ENCODE measurements around the gene ZNF30. TPM values are rescaled to one million over a fixed set of nuclear protein-coding genes. Genes with fewer than 3 reads are reported as not detected.

ZNF30 gene
- total and polyA plus RNA-seq, 7 experiments from 2014 or later = 2.0 to 13.1 (median 8.2) TPM

DNA sequence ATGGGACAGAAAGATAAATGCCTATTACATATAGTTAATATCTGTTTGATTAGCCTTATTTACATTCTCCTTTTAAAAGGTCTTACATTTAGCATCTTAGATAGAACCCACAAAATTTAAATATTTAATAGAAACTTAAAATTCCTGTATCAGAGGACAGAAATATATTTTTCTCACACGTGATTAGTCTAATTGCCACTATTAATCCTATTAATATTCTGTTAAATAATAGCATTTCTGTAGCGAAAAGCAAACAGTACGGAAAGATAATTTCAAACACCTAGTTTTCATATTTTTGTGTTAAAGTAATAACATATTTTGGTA is 380 bp upstream of the ZNF30 start:
- Mint-ChIP-seq H3K9me3 (peaks cover 0 to 3% (median 0%) of the 10 kb centered on the region in 11 donors), H3K4me1 (peaks cover 10 to 34% (median 23%) of the 10 kb centered on the region in 7 donors), H3K36me3 (peaks cover 6 to 15% (median 8%) of the 10 kb centered on the region in 5 donors), H3K27ac (peak overlapping the region in 6 of 9 donors; percentile 65 to 84 (median 72)), H3K27me3 (peaks cover 0 to 6% (median 0%) of the 10 kb centered on the region in 5 donors), H3K4me3 (peak overlapping the region; percentile 84 to 95 (median 92))
- ATAC-seq = no peak
- CTCF ChIA-PET = interaction anchor here (0.6 to 2.4 kb wide), 3 partner anchors 87 to 135 kb away, joined by 3 to 5 read pairs (median 4); no protein-coding TSS in a partner anchor
- no peaks in the 10 kb centered on the region for H3K27me3 ChIP-seq (ENCODE audit: control insufficient read depth in 2 of 2, insufficient read depth in 2 of 2, low read length in 2 of 2)
- peaks cover 0 to 5% of the 10 kb centered on the region in 2 donors for H3K4me1 ChIP-seq (ENCODE audit: control insufficient read depth in 2 of 2, insufficient read depth in 2 of 2, low read length in 2 of 2)
- H3K4me3 ChIP-seq (ENCODE audit: low read length) = peak overlapping the region; percentile 76
- H3K27ac ChIP-seq (ENCODE audit: low read depth, low read length) = peak overlapping the region; percentile 61
- POLR2A ChIA-PET = interaction anchor here (0.7 to 2.3 kb wide), 10 partner anchors 10 to 193 kb away, joined by 3 to 17 read pairs (median 4); partner anchors contain the start of gene ZNF181
- DNase-seq = no peak
- H3K36me3 ChIP-seq (ENCODE audit: control insufficient read depth in 2 of 3, insufficient read depth in 3 of 3, low read length in 3 of 3) = no peaks in the 10 kb centered on the region
- H3K9me3 ChIP-seq (ENCODE audit: control insufficient read depth in 2 of 3, low read length in 3 of 3) = no peaks in the 10 kb centered on the region
- intact Hi-C loops (cut with micrococcal nuclease) = loop anchor here (1.0 to 10.0 kb wide), 7 partner anchors 36 to 250 kb away; partner anchors contain the start of genes ZNF599 (in 2 of the 2), SCGB2B2 (in 1 of the 2), ZNF302 (in 1 of the 2) and ZNF792 (in 1 of the 2)

DNA sequence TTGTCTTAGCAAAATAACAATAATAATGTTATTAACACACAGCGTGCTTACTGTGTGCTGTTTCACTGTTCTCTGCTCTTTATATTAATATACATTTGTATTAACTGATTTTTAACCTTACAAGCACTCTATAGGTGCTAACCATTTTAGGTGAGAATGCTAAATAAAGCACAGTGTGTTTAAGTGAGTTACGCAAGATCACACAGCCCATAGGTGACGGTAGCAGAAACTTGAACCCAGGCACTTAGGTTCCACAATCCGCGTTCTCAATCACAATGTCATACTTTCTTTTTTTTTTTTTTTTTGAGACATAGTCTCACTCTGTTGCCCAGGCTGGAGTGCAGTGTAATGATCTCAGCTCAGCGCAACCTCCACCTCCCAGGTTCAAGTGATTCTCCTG is 5.8 kb downstream of the ZNF30 start:
- Histone ChIP-seq H3K9me3 (ENCODE audit: control insufficient read depth in 2 of 3, low read length in 3 of 3) (no peaks in the 10 kb centered on the region), H3K36me3 (ENCODE audit: control insufficient read depth in 2 of 3, insufficient read depth in 3 of 3, low read length in 3 of 3) (peaks cover 0 to 40% (median 0%) of the 10 kb centered on the region in 3 experiments), H3K4me1 (ENCODE audit: control insufficient read depth in 2 of 2, insufficient read depth in 2 of 2, low read length in 2 of 2) (peaks cover 0 to 1% of the 10 kb centered on the region in 2 donors), H3K27ac (ENCODE audit: low read depth, low read length) (no peak overlapping the region), H3K27me3 (ENCODE audit: control insufficient read depth in 2 of 2, insufficient read depth in 2 of 2, low read length in 2 of 2) (no peaks in the 10 kb centered on the region), H3K4me3 (ENCODE audit: low read length) (no peak overlapping the region)
- ATAC-seq = no peak
- Mint-ChIP-seq H3K9me3 (peaks cover 0 to 20% (median 9%) of the 10 kb centered on the region in 11 donors), H3K27me3 (no peaks in the 10 kb centered on the region), H3K27ac (no peak overlapping the region), H3K36me3 (peaks cover 28 to 64% (median 55%) of the 10 kb centered on the region in 5 donors), H3K4me1 (peaks cover 3 to 20% (median 14%) of the 10 kb centered on the region in 7 donors), H3K4me3 (no peak overlapping the region)
- no peak for DNase-seq
- POLR2A ChIA-PET = no interaction called here
- CTCF ChIA-PET = no interaction called here
- intact Hi-C loops (cut with micrococcal nuclease) = no loop called here

DNA sequence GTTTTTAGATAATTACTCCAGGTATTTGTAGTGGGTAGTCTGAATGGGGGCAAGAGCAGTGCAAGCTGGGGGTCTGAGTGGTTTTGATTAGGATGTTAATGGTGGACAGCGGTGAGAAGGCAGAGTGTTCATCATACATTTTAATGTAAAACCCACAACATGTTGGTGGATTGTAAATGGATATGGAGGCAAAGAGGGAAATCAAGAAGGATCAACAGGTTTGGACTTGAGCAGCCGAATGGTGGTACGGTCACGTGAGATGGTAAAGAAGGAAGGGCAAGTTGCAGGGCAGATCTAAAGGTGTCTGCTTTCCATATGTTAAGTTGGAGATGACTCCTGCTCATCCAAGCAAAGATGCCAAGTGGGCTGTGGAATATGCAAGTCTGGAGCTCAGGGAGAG is 9.5 kb downstream of the ZNF30 start:
- Histone ChIP-seq H3K27ac (ENCODE audit: low read depth, low read length) (no peak overlapping the region), H3K27me3 (ENCODE audit: control insufficient read depth in 2 of 2, insufficient read depth in 2 of 2, low read length in 2 of 2) (no peaks in the 10 kb centered on the region), H3K9me3 (ENCODE audit: control insufficient read depth in 2 of 3, low read length in 3 of 3) (peaks cover 0 to 3% (median 0%) of the 10 kb centered on the region in 3 experiments), H3K4me1 (ENCODE audit: control insufficient read depth in 2 of 2, insufficient read depth in 2 of 2, low read length in 2 of 2) (no peaks in the 10 kb centered on the region), H3K4me3 (ENCODE audit: low read length) (no peak overlapping the region), H3K36me3 (ENCODE audit: control insufficient read depth in 2 of 3, insufficient read depth in 3 of 3, low read length in 3 of 3) (peaks cover 0 to 50% (median 0%) of the 10 kb centered on the region in 3 experiments)
- intact Hi-C loops (cut with micrococcal nuclease) = no loop called here
- ChIA-PET POLR2A (interaction anchor here (0.6 kb wide), 1 partner anchor 328 kb away, joined by 3 read pairs; no protein-coding TSS in a partner anchor), CTCF (no interaction called here)
- no peak for DNase-seq
- Mint-ChIP-seq H3K36me3 (peaks cover 26 to 73% (median 62%) of the 10 kb centered on the region in 5 donors), H3K4me3 (peak overlapping the region in 1 of 10 donors; percentile 64), H3K9me3 (peaks cover 0 to 37% (median 18%) of the 10 kb centered on the region in 11 donors), H3K27ac (no peak overlapping the region), H3K4me1 (no peaks in the 10 kb centered on the region), H3K27me3 (no peaks in the 10 kb centered on the region)
- no peak for ATAC-seq

DNA sequence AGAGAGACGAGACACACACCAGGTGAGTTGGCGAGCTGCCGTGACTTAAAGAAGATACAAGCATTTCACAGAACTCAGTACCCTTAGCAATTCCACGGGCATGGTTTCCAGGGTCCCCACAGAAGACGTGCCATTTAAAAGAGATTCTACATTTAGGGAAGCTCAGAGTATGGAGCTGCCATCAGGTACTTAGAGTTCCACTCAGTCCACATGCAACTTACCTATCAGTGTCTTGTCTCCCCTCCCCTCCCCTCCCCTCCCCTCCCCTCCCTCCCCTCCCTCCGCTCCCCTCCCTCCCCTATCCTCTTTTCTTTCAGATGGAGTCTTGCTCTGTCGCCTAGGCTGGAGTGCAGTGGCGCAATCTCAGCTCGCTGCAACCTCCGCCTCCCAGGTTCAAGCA is 12.2 kb downstream of the ZNF30 start:
- DNase-seq (no peak), ATAC-seq (no peak)
- Histone ChIP-seq H3K4me1 (ENCODE audit: control insufficient read depth in 2 of 2, insufficient read depth in 2 of 2, low read length in 2 of 2) (no peaks in the 10 kb centered on the region), H3K4me3 (ENCODE audit: low read length) (no peak overlapping the region), H3K27me3 (ENCODE audit: control insufficient read depth in 2 of 2, insufficient read depth in 2 of 2, low read length in 2 of 2) (no peaks in the 10 kb centered on the region), H3K27ac (ENCODE audit: low read depth, low read length) (no peak overlapping the region), H3K9me3 (ENCODE audit: control insufficient read depth in 2 of 3, low read length in 3 of 3) (peaks cover 6 to 29% (median 7%) of the 10 kb centered on the region in 3 experiments), H3K36me3 (ENCODE audit: control insufficient read depth in 2 of 3, insufficient read depth in 3 of 3, low read length in 3 of 3) (peaks cover 0 to 49% (median 4%) of the 10 kb centered on the region in 3 experiments)
- Mint-ChIP-seq H3K4me3 (no peak overlapping the region), H3K27me3 (no peaks in the 10 kb centered on the region), H3K9me3 (peaks cover 3 to 63% (median 36%) of the 10 kb centered on the region in 11 donors), H3K4me1 (no peaks in the 10 kb centered on the region), H3K36me3 (peaks cover 25 to 80% (median 69%) of the 10 kb centered on the region in 5 donors), H3K27ac (no peak overlapping the region)
- intact Hi-C loops (cut with micrococcal nuclease) = no loop called here
- CTCF ChIA-PET = no interaction called here
- POLR2A ChIA-PET = no interaction called here

DNA sequence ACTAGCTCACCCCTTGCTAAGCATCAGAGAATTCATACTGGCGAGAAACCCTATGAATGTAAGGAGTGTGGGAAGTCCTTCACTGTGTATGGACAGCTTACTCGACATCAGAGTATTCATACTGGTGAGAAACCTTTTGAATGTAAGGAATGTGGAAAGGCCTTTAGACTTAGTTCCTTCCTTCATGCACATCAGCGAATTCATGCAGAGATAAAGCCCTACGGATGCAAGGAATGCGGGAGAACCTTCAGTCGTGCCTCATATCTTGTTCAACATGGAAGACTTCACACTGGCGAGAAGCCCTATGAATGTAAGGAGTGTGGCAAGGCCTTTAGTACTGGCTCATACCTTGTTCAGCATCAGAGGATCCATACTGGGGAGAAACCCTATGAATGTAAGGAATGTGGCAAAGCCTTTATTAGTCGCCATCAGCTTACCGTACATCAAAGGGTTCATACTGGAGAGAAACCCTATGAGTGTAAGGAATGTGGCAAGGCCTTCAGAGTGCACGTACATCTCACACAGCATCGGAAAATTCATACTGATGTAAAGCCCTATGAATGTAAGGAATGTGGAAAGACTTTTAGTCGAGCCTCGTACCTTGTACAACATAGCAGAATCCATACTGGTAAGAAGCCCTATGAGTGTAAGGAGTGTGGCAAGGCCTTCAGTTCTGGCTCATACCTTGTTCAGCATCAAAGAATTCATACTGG is 17.3 kb downstream of the ZNF30 start:
- H3K36me3 ChIP-seq (ENCODE audit: control insufficient read depth in 2 of 3, insufficient read depth in 3 of 3, low read length in 3 of 3) = peaks cover 0 to 34% (median 4%) of the 10 kb centered on the region in 3 experiments
- no peaks in the 10 kb centered on the region for H3K4me1 Mint-ChIP-seq
- no peak for DNase-seq
- H3K27ac ChIP-seq (ENCODE audit: low read depth, low read length) = no peak overlapping the region
- CTCF ChIA-PET = no interaction called here
- intact Hi-C loops (cut with micrococcal nuclease) = no loop called here
- no peak overlapping the region for H3K4me3 Mint-ChIP-seq
- H3K9me3 ChIP-seq (ENCODE audit: control insufficient read depth in 2 of 3, low read length in 3 of 3) = peaks cover 14 to 63% (median 26%) of the 10 kb centered on the region in 3 experiments
- POLR2A ChIA-PET = interaction anchor here (1.3 kb wide), 1 partner anchor 14 kb away, joined by 3 read pairs; no protein-coding TSS in a partner anchor
- H3K9me3 Mint-ChIP-seq = peaks cover 13 to 93% (median 57%) of the 10 kb centered on the region in 11 donors
- H3K4me3 ChIP-seq (ENCODE audit: low read length) = no peak overlapping the region
- ATAC-seq = no peak
- no peak overlapping the region for H3K27ac Mint-ChIP-seq
- H3K36me3 Mint-ChIP-seq = peaks cover 12 to 70% (median 66%) of the 10 kb centered on the region in 5 donors
- H3K27me3 ChIP-seq (ENCODE audit: control insufficient read depth in 2 of 2, insufficient read depth in 2 of 2, low read length in 2 of 2) = no peaks in the 10 kb centered on the region
- H3K4me1 ChIP-seq (ENCODE audit: control insufficient read depth in 2 of 2, insufficient read depth in 2 of 2, low read length in 2 of 2) = no peaks in the 10 kb centered on the region
- H3K27me3 Mint-ChIP-seq = no peaks in the 10 kb centered on the region

DNA sequence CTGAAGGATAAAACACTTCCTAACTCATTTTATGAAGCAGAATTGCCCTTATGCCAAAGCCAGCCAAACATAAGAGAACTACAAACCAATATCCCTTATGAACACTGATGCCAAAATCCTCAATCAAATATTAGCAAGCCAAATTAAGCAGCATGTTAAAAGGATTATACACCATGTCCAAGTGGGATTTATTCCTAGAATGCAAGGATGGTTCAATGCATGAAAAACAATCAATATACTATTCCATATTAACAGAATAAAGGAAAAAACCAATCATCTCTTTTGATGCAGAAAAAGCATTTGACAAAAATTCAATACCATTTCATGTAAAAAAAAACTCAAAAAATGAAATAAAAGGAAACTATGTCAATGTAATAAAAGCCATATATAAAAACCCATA is 26.4 kb downstream of the ZNF30 start:
- Mint-ChIP-seq H3K9me3 (peaks cover 19 to 100% (median 69%) of the 10 kb centered on the region in 11 donors), H3K4me1 (peaks cover 0 to 1% (median 0%) of the 10 kb centered on the region in 7 donors), H3K27ac (no peak overlapping the region), H3K27me3 (no peaks in the 10 kb centered on the region), H3K4me3 (no peak overlapping the region), H3K36me3 (peaks cover 38 to 83% (median 78%) of the 10 kb centered on the region in 5 donors)
- ATAC-seq (no peak), DNase-seq (no peak)
- Histone ChIP-seq H3K4me1 (ENCODE audit: control insufficient read depth in 2 of 2, insufficient read depth in 2 of 2, low read length in 2 of 2) (no peaks in the 10 kb centered on the region), H3K36me3 (ENCODE audit: control insufficient read depth in 2 of 3, insufficient read depth in 3 of 3, low read length in 3 of 3) (peaks cover 1 to 31% (median 9%) of the 10 kb centered on the region in 3 experiments), H3K27ac (ENCODE audit: low read depth, low read length) (no peak overlapping the region), H3K4me3 (ENCODE audit: low read length) (no peak overlapping the region), H3K27me3 (ENCODE audit: control insufficient read depth in 2 of 2, insufficient read depth in 2 of 2, low read length in 2 of 2) (no peaks in the 10 kb centered on the region), H3K9me3 (ENCODE audit: control insufficient read depth in 2 of 3, low read length in 3 of 3) (peaks cover 15 to 70% (median 36%) of the 10 kb centered on the region in 3 experiments)
- intact Hi-C loops (cut with micrococcal nuclease) = no loop called here
- CTCF ChIA-PET = interaction anchor here (0.7 kb wide), 1 partner anchor 1052 kb away, joined by 3 read pairs; no protein-coding TSS in a partner anchor
- POLR2A ChIA-PET = interaction anchor here (0.7 to 3.7 kb wide), 2 partner anchors 9 to 126 kb away, joined by 3 to 14 read pairs; partner anchors contain the start of gene ZNF792

Data from naive thymus-derived CD4-positive, alpha-beta T cell (primary cell).